GM18499 (cell line): ENCODE data around the gene SLC39A10.
"Not testable (repeated sequence)": the region's sequence is repeated elsewhere in the genome, so short reads cannot be mapped to it uniquely, and the experiment has no call there.

Source experiments
- ATAC-seq: cut with Tn5 transposase; IDR thresholded peaks from one replicate; pipeline ENCODE4 v1.9.1; 2021; ENCODE audit warnings: moderate number of reproducible peaks; ENCODE audit not compliant: insufficient read depth, unreplicated experiment

SLC39A10 gene

DNA sequence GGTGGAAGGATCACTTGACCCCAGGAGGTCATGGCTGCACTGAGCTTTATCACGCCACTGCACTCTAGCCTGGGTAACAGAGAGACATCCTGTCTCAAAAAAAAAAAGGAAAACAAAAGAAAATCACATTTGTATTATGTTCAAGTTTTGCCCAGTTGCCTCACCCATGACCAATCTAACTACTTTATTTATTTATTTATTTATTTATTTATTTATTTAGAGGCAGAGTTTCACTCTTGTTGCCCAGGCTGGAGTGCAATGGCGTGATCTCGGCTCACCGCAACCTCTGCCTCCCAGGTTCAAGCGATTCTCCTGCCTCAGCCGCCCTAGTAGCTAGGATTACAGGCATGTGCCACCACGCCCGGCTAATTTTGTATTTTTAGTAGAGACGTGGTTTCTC is 12.3 kb upstream of the SLC39A10 start:
- ATAC-seq = not testable (repeated sequence)

DNA sequence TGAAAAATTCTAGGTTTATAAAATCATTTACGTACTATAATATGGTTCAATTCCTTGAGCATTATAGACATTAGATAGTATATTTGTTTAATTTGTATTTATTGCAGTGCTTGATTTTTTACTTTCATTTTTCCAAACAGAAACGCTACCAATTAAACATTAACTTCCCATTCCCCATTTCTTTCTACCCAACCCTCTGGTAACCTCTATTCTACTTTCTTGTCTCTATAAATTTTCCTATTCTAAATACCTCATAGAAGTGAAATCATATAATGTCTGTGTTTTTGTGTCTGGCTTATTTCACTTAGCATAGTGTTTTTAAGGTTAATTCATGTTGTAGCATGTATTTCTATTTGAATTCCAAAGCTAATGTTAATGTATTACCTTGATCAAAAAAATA is 11.6 kb upstream of the SLC39A10 start:
- no peak for ATAC-seq

DNA sequence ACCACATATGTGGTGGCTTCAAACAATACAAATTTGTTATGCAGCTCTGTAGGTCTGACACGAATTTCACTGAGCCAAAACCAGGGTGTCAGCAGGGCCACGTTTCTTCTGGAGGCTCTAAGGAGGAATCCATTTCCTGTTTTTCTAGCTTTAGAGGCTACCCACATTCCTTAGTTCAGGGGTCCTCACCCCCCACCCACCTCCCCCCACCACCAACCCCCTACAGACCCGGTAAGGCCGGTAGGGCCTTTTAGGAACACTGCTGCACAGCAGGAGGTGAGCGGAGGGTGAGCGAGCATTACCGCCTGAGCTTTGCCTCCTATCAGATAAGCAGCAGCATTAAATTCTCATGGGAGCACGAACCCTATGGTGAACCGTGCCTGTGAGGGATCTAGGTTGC is 10.6 kb upstream of the SLC39A10 start:
- ATAC-seq = no peak

DNA sequence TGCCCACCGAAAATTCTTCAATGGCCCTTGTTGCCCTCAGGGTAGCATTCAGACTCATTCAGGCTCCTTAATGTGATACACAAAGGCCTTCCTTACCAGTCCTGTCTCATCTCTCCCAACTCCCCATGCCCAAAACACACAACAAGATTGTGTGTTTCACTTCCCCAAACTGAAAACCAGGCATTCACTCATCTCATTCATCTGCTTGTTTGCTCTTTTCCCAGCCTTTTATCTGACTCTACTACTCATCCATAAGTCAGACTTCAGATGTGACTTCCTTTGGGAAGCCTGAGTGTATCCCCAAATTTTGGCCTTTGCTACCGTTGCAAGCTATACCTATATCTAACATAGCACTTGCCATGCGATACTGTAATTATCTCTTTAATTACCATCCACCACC is 9.7 kb upstream of the SLC39A10 start:
- no peak for ATAC-seq

DNA sequence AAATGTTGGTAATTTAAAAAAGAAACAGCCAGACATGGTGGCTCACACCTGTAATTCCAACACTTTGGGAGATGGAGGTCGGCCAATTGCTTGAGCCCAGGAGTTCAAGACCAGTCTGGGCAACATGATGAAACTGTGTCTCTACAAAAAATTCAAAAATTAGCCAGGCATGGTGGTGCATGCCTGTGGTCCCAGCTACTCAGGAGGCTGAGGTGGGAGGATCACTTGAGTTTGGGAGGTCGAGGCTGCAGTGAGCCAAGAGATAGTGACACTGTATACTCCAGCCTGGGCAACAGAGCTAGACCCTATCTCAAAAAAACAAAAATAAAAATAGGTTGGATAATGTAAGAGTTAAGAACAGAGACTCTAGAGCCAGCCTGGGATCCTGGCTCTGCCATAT is 8.7 kb upstream of the SLC39A10 start:
- not testable (repeated sequence) for ATAC-seq

DNA sequence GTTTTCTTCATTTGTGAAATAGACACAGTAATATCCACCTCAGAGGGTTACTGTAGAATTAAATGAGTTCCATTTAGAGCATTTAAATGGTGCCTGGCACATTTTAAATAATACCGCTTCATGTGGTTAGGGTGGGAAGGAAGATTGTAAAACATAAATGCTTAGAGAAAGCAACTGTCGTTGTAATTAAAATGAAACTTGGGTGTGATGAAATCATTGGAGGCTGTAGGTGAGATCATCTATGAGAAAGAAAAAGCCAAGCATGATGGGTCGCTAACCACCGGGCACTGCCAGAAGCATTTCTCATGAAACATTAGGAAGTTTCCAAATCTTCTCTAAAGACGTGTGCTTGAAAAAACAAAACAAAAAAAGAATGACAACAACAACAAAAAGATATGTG is 8.2 kb upstream of the SLC39A10 start:
- no peak for ATAC-seq

DNA sequence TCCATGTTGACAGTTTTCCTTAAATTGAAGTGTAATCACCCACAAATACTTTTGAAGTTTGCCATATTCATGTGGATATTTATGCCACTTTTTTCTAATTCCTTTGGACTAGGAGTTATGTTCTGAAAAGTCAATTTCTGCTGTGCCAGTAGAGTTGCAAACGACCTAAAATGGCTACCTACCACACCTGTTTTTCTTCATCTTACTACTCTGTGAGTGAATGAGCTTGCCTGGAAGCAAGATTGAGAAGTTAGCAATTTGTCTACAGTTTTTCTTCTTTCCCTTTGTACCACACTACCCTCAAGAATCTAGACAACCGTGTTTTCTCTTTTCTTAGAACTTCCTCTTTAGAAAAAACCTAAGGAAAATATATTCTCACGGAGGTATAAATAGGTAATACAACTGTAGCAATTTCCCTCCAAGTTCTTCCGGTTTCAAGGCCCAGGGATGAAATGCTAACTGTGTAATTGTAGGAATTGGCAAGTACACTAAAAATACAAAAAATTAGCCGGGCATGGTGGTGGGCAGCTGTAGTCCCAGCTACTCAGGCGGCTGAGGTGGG is 7.3 kb upstream of the SLC39A10 start:
- ATAC-seq = peak; percentile 6

DNA sequence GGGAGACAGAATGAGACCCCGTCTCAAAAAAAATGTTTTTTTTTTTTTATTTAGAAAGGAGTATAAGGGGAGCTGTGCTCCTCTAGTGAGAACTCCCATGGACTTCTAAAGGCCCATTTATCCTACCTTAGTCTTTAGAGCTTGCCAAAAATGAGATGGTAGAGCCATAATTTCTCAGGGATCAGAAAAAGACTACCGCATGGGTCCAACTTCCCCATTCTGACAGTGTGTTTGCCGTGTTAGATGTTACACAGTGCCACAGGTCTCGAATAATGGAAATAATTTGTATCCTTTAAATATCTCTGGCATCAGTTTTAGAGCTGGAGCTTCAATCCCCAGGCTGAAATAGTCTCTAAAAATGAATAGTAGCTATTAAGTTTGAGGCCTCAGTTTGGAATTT is 6.0 kb upstream of the SLC39A10 start:
- ATAC-seq = no peak

DNA sequence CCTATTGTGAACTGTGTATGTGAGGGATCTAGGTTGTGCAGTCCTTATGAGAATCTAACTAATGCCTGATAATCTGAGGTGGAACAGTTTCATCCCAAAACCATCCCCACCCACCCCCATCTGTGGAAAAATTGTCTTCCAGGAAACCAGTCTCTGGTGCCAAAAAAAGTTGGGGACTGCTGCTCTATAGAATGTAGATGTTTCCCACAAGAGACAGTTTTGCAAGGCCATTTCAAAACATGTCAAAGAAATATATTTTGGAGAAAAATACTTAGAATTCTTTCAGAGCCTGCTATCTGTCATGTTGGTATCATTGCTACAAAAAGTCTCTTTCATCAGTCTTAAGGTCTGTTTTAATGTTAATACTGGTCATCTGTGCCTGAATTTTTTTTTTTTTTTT is 4.1 kb upstream of the SLC39A10 start:
- ATAC-seq = no peak

DNA sequence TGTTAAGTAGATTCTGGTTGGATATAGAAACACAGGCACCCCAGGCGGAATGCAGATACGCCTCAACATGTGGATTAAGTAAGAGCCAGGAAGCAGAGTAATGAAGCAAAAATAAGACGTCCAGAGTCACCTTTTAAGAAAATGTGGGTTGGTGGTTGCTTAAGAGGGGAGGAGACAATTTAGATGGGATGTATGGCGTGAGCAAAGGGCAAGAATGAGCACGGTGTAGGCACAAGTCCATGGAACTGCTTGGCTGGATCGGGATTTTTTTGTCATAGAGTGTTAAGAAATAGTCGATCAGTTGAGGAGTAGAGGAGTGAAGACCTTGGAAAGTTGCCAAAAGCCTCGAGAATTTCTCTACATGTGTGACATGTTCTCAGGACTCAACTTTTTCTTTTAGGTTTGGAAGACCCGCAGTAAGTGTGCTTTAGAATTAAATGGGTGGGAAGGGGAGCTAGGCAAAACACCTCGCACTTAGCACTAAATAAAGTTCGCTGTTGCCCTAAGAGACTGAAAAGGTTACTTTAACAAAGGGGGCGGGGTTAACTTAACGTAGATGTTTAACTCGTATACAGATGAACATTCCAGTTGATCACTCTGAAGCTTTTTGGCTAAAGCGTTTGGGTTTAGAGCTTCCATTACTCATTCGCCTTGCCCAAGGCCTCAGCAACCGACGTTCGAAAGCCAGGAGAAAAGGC is 716 bp upstream of the SLC39A10 start:
- ATAC-seq = no peak

DNA sequence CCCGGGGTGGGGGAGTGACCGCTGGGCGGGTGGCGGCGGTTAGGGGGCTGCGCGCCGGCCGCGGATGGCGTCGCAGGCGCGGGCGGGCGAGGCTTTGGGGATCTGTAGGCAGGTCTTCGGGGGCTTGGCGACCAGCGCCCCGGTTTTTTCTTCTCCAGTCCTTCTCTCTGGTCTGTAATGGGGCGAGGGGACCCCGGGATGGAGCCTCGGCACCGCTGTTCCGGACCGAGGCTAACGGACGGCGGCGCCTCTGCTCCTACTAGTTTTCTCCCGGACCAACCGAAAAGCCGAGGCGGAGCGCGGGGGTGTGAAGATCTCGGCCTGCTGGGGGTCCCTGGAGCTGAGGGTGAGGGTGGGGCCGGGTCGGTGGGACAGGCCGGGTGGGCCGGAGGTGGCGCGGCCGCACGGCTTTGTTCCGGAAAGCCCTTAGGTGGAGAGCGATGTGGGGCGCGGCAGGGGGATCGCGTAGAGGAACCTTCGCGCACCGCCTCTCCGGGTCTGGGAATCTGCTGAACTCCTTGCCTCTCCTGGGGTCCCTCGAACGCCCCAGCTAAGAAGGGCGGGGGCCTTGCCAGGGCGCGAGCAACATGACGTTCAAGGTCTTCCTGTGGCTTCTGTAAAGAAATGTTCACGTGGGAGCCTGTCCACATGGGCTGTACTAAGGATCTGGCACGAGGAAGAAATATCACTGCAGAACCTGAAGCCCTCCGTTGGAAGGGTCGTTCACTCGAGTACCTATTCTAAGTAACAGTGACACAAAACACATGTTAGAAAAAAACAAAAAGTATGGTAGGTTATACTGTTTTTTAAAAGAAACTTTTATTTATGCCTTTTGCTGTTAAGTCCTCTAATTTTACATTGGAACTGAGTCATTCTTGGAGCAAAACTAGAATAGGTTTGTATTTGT is 861 bp downstream of the SLC39A10 start:
- ATAC-seq = no peak

DNA sequence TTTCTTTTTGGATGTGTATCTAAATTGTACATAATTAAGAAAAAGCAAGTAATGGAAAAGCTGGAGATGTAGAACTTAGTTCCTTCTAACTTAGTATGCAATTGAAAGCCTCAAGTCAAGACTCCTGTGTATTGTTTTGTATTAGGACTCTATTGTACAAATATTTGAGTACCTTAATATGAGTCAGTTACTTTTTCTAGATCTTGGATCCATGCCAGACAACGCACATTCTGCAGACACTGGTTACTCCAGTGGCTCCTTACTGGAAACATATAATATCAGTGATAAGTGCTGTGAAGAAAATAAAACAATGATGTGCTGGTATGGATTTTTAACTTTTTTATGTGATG is 1.5 kb downstream of the SLC39A10 start:
- ATAC-seq = no peak

DNA sequence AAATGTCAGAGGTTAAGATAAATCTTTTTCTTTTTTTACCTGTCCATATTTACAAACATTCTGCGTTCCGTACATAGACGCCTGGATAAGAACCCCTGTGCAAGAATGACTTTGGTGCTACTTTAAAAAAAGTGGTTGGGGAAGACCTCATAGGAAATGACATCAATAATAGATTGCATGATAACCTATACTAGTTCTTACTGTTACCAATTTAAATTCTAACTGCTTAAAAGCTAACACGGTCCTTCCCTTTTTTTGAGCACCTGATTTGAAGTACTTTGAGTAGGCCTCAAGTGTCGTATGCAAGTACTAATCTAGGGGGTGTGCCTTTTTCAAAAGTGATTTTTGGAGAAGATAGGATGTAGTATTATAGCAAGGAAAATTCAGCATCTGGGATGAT is 2.1 kb downstream of the SLC39A10 start:
- ATAC-seq = no peak

DNA sequence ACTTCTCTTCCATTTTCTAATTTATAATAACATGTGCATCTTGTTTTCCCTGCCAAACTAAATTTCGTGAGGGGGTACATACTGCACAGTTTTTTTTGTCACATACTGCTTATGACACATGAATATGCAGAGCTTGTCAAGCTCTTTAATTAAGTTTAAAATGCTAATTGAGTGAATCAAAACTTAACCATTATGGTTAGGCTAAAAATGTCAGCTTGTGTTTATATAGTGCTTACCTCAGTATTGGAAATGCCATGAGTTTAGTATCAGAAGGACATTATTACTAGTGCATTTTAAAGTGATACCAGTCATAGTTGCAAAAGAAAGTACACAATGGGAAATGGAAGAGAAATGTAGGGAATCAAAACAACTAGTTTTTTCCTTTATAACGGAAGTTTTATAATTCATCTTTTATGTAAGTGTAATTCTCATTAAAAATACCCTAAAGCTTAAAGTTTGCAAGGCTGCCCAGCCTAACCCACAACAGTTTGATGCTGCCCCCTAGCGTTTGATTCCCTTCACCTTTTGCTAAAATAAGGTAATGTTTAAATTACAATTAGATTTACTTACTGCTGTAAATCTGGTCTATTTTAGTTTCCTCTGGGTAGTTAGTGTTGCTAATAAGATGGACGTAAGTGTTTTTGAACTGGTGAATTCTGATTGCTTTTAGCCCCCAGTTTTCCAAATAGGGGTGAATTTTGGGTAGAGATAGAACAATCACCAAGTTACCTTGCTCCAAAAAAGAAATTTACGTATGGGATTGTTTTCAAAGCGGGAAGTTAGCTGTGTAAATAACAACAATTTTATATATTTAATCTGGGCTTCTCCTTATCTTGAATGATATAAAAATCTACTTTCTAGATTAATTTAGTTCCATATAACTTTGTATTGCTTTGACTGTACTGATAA is 3.2 kb downstream of the SLC39A10 start:
- ATAC-seq = no peak

DNA sequence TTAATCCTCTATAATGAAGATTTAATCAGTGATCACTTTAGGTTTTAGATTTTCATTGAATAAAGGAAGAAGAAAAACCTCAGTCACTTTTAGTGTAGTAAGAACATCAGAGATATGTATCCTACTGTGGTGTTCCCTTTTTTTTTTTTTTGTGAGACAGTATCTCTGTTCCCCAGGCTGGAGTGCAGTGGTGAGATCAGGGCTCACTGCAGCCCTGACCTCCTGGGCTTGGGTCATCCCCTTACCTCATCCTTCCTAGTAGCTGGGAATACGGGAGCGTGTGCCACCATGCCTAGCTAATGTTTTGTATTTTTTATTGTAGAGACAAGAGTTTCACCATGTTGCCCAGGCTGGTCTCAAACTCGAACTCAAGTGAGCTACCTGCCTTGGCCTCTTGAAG is 5.1 kb downstream of the SLC39A10 start:
- ATAC-seq = no peak

DNA sequence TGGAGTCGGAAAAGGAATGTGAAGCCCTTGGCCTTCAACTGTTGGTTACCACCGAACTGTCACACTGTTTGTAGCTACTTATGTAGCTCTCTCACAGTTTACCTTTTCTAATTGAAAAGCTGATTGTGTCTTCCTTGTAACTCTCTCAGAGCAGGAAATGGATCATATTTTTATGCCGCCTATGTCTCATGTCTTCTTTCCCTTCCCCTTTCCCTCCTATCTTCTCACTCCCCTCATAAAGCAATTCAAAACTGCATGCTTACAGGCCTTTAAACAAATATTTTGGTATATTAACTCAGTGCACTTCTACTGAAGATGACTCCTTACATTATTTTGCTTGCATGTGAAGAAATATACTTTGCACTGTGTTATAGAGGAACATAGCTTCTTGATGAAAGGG is 6.0 kb downstream of the SLC39A10 start:
- ATAC-seq = no peak

DNA sequence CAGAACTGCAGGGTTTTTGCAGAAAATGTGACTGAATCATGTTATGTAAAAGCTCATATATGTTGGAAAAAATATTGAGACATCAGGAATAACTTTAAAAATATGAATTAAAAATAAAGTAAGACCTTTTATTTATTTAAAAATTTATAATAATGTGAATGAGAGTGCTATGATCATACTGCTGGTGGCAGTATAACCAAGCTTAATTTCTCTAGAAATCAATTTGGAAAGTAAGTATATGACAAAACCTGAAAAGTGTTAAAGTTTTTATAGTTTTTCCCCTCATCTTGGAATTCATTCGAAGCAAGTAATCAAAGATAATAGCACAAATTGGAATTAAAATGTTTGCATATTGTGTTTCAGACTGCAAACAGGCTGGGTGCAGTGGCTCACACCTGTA is 7.5 kb downstream of the SLC39A10 start:
- ATAC-seq = no peak

DNA sequence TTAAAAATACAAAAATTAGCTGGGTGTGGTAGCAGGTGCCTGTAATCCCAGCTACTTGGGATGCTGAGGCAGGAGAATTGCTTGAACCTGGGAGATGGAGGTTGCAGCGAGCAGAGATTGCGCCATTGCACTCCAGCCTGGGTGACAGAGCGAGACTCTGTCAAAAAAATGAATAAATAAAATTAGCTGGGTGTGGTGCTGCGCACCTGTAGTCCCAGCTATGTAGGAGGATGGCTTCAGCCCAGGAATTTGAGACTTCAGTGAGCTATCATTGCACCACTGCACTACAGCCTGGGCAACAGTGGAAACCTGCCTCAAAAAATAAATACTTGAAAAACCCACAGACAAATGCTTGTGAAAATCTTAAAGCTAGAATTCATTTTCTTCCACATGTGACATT is 8.1 kb downstream of the SLC39A10 start:
- not testable (repeated sequence) for ATAC-seq

DNA sequence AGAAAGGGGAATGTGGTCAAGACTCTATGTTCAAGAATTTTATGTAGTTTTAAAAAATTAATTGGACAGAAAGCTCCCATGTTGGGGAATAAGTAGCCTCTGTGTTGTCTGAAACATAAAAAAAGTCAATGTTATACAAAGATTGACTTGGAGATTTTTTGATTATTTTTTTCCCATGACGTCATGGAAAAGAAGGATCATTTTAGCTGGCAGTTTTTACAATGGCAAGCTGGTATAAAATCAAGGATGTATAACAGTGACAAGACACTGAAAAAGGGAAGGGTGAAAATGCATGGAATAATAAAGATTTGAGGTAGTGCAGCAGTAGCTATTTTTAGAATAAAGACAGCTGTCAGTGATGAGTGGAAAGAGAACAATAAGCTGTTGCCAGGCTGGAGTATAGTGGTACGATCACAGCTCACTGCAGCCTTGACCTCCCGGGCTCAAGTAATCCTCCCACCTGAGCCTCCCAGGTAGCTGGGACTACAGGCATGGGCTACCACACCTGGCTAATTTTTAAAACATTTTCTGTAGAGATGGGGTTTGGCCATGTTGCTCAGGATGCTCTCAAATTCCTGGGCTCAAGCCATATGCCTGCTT is 9.2 kb downstream of the SLC39A10 start:
- ATAC-seq = no peak

DNA sequence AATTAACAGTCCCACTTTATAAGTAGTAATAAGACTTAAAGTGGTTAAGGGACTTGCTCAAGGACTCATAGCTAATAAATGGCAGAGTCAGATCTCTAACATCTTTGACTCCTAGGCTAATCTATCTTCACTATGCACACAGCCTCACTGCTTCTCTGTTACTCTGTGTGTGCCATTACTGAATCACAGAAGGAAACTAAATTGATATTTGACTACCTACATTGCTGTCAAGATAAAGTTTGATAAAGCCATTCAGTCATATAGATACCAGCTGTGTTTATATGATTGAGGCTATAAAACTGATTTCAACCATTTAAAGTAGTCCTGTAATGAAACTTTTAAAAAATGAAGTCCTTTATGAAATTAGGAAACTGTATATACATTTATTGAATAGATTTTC is 10.9 kb downstream of the SLC39A10 start:
- no peak for ATAC-seq
